Skeletal muscle tissue (tissue), 4 donors: ENCODE results near the gene APOBEC3C. TPM values are rescaled to one million over a fixed set of nuclear protein-coding genes. Genes with fewer than 3 reads are reported as not detected.
"Not testable (repeated sequence)": the region's sequence is repeated elsewhere in the genome, so short reads cannot be mapped to it uniquely, and the experiment has no call there.

Experiments used
- H3K27ac ChIP-seq: one replicate; pipeline ENCODE4 v1.7.0; 2013; ENCODE audit warnings: mild to moderate bottlenecking, low read depth, low read length, inconsistent platforms
- H3K27me3 ChIP-seq, 3 donors: one replicate each; pipeline ENCODE4 v1.7.0; 2013; ENCODE audit warnings: low read length in 3 of 3; ENCODE audit not compliant: control insufficient read depth in 3 of 3, insufficient read depth in 3 of 3
- H3K36me3 ChIP-seq, 3 donors: one replicate each; pipeline ENCODE4 v1.7.0; 2013; ENCODE audit warnings: low read length in 3 of 3; ENCODE audit not compliant: control insufficient read depth in 3 of 3, insufficient read depth in 3 of 3
- H3K4me1 ChIP-seq, 3 donors: one replicate each; pipeline ENCODE4 v1.7.0; 2013; ENCODE audit warnings: low read length in 3 of 3, mild to moderate bottlenecking in 3 of 3; ENCODE audit not compliant: control insufficient read depth in 3 of 3, insufficient read depth in 3 of 3
- H3K4me3 ChIP-seq, 3 donors: one replicate each; pipeline ENCODE4 v1.7.0; 2013; ENCODE audit warnings: low read length in 3 of 3
- H3K9ac ChIP-seq, 3 donors: one replicate each; pipeline ENCODE4 v1.7.0; 2013; ENCODE audit warnings: low read length in 3 of 3, mild to moderate bottlenecking in 3 of 3, moderate library complexity in 2 of 3, low read depth in 1 of 3
- H3K9me3 ChIP-seq, 3 donors: one replicate each; pipeline ENCODE4 v1.7.0; 2013; ENCODE audit warnings: low read length in 3 of 3; ENCODE audit not compliant: control insufficient read depth in 3 of 3
- total RNA-seq: library from RNA; depleted of rRNA; stranded (reverse); fragments of >200 nt; gene quantifications from one replicate; pipeline ENCODE4 v1.2.3, GENCODE V29; 2014
- donor health status: Osteomylitis.

The APOBEC3C gene
- total RNA-seq, 1 donor from 2014 or later: 1.6 TPM

- Histone ChIP-seq H3K4me3 (no peak overlapping the region), H3K9ac (no peak overlapping the region), H3K9me3 (no peaks in the 10 kb centered on the region), H3K27me3 (peaks cover 12 to 57% (median 50%) of the 10 kb centered on the region in 3 donors), H3K36me3 (no peaks in the 10 kb centered on the region), H3K4me1 (no peaks in the 10 kb centered on the region), H3K27ac (no peak overlapping the region)
These were observed 42.9 kb upstream of the APOBEC3C start for GRCh38 chr22:38971202-38971601.

GRCh38 chr22:38971791-38972190 is 42.3 kb upstream of the APOBEC3C start:
- no peak overlapping the region for H3K9ac ChIP-seq
- H3K4me1 ChIP-seq: no peaks in the 10 kb centered on the region
- no peaks in the 10 kb centered on the region for H3K36me3 ChIP-seq
- H3K4me3 ChIP-seq: no peak overlapping the region
- H3K27ac ChIP-seq: no peak overlapping the region
- H3K9me3 ChIP-seq: no peaks in the 10 kb centered on the region
- H3K27me3 ChIP-seq: peaks cover 8 to 51% (median 44%) of the 10 kb centered on the region in 3 donors

GRCh38 chr22:38972558-38972957 is 41.5 kb upstream of the APOBEC3C start:
- no peaks in the 10 kb centered on the region for H3K36me3 ChIP-seq
- no peak overlapping the region for H3K4me3 ChIP-seq
- H3K27ac ChIP-seq: no peak overlapping the region
- no peak overlapping the region for H3K9ac ChIP-seq
- no peaks in the 10 kb centered on the region for H3K9me3 ChIP-seq
- H3K27me3 ChIP-seq: peaks cover 8 to 43% (median 38%) of the 10 kb centered on the region in 3 donors
- no peaks in the 10 kb centered on the region for H3K4me1 ChIP-seq

GRCh38 chr22:38973289-38974169 is 40.5 kb upstream of the APOBEC3C start:
- Histone ChIP-seq H3K4me3 (no peak overlapping the region), H3K9me3 (no peaks in the 10 kb centered on the region), H3K27ac (no peak overlapping the region), H3K27me3 (peaks cover 5 to 33% (median 29%) of the 10 kb centered on the region in 3 donors), H3K4me1 (no peaks in the 10 kb centered on the region), H3K36me3 (no peaks in the 10 kb centered on the region), H3K9ac (no peak overlapping the region)

- Histone ChIP-seq H3K27me3 (peaks cover 5 to 29% (median 24%) of the 10 kb centered on the region in 3 donors), H3K27ac (no peak overlapping the region), H3K36me3 (no peaks in the 10 kb centered on the region), H3K4me1 (no peaks in the 10 kb centered on the region), H3K4me3 (no peak overlapping the region), H3K9me3 (no peaks in the 10 kb centered on the region), H3K9ac (no peak overlapping the region)
These were observed 39.8 kb upstream of the APOBEC3C start for GRCh38 chr22:38974170-38974825.

- H3K9me3 ChIP-seq: no peaks in the 10 kb centered on the region
- no peaks in the 10 kb centered on the region for H3K4me1 ChIP-seq
- no peaks in the 10 kb centered on the region for H3K36me3 ChIP-seq
- H3K27ac ChIP-seq: no peak overlapping the region
- H3K4me3 ChIP-seq: no peak overlapping the region
- H3K27me3 ChIP-seq: peaks cover 5 to 25% (median 21%) of the 10 kb centered on the region in 3 donors
- no peak overlapping the region for H3K9ac ChIP-seq
These were observed 39.3 kb upstream of the APOBEC3C start for GRCh38 chr22:38974826-38975175.

GRCh38 chr22:38977289-38977688 is 36.8 kb upstream of the APOBEC3C start:
- H3K27me3 ChIP-seq: peaks cover 5 to 14% (median 12%) of the 10 kb centered on the region in 3 donors
- not testable (repeated sequence) for H3K4me3 ChIP-seq, H3K36me3 ChIP-seq, H3K9ac ChIP-seq, H3K4me1 ChIP-seq, H3K9me3 ChIP-seq, H3K27ac ChIP-seq

GRCh38 chr22:38980587-38980986 is 33.5 kb upstream of the APOBEC3C start:
- not testable (repeated sequence) for H3K36me3 ChIP-seq, H3K27me3 ChIP-seq, H3K4me3 ChIP-seq, H3K27ac ChIP-seq, H3K9me3 ChIP-seq, H3K9ac ChIP-seq
- H3K4me1 ChIP-seq: peaks cover 9 to 13% (median 10%) of the 10 kb centered on the region in 3 donors

GRCh38 chr22:38981005-38981991 is 32.8 kb upstream of the APOBEC3C start:
- H3K36me3 ChIP-seq: no peaks in the 10 kb centered on the region
- peak overlapping the region; percentile 72 to 79 (median 76) for H3K4me3 ChIP-seq
- H3K9ac ChIP-seq: peak overlapping the region in 2 of 3 donors; percentile 53 to 72
- no peaks in the 10 kb centered on the region for H3K9me3 ChIP-seq
- no peak overlapping the region for H3K27ac ChIP-seq
- peaks cover 9 to 13% (median 10%) of the 10 kb centered on the region in 3 donors for H3K4me1 ChIP-seq
- H3K27me3 ChIP-seq: no peaks in the 10 kb centered on the region
